ENCODE data around the gene NEGR1.
A peak's percentile ranks its signal among the peaks of the same experiment; 100 is the strongest.

NEGR1 gene

DNA sequence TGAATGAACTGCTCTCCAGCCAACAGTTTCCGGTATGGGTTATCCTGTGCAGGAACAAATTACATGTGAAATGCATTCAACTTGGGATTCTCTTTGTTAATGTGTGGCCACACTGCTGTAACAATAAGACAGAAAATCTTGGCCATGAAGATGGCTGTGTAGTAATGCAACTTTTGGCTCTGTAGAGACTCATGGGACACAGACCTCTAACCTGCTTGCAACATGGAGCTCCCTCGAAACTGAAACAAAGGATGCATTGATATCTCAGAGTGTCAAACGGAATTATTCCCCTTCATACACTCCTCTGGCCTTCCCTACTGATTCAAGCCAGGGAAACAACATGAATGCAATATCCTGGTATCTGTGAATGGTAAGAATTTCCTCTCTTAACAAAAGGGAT, 642.2 kb downstream of the NEGR1 start:
- no peak for DNase-seq (ENCODE audit: low spot score)
- peak overlapping the region; percentile 6 for H3K4me3 ChIP-seq
- TF ChIP-seq, protein P1, sequence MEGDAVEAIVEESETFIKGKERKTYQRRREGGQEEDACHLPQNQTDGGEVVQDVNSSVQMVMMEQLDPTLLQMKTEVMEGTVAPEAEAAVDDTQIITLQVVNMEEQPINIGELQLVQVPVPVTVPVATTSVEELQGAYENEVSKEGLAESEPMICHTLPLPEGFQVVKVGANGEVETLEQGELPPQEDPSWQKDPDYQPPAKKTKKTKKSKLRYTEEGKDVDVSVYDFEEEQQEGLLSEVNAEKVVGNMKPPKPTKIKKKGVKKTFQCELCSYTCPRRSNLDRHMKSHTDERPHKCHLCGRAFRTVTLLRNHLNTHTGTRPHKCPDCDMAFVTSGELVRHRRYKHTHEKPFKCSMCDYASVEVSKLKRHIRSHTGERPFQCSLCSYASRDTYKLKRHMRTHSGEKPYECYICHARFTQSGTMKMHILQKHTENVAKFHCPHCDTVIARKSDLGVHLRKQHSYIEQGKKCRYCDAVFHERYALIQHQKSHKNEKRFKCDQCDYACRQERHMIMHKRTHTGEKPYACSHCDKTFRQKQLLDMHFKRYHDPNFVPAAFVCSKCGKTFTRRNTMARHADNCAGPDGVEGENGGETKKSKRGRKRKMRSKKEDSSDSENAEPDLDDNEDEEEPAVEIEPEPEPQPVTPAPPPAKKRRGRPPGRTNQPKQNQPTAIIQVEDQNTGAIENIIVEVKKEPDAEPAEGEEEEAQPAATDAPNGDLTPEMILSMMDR (IDR thresholded peaks at IDR 0.05), result no peak
- peak overlapping the region in 1 of 2 donors; percentile 58 for H3K27ac ChIP-seq

- Histone ChIP-seq H3K4me3 (no peak overlapping the region), H3K27ac (no peak overlapping the region)
- TF ChIP-seq, protein P1 (IDR thresholded peaks at IDR 0.05), result no peak
- no peak for DNase-seq (ENCODE audit: low spot score)
Measured at GRCh38 chr1:71638081-71638766, 644.1 kb downstream of the NEGR1 start.

DNA sequence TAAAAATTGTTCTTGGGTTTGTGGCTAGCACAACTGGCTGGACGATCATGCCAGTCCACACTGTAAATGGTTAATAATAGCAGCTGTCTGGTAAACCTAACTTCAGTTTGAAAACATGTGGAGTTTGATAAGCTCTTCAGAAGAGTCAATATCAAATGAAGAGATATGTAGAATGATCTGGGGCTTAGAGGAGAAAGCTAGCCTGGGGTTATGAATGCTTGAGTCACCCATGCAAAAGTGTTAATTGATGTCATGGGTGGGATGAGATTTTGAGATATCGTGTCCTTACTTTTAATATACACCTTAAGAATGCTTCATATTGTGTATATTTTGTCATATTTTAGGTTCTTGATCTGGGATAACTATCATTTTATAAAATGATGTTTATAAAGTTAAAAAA, 646.8 kb downstream of the NEGR1 start:
- TF ChIP-seq, protein P1 (IDR thresholded peaks at IDR 0.05), result no peak
- Histone ChIP-seq H3K4me3 (no peak overlapping the region), H3K27ac (no peak overlapping the region)
- no peak for DNase-seq (ENCODE audit: low spot score)

GRCh38 chr1:71634159-71634558, 648.2 kb downstream of the NEGR1 start:
- TF ChIP-seq, protein P1 (IDR thresholded peaks at IDR 0.05), result no peak
- no peak for DNase-seq (ENCODE audit: low spot score)
- H3K27ac ChIP-seq, result no peak overlapping the region
- no peak overlapping the region for H3K4me3 ChIP-seq

GRCh38 chr1:71630073-71630472, 652.3 kb downstream of the NEGR1 start:
- Histone ChIP-seq H3K4me3 (no peak overlapping the region), H3K27ac (no peak overlapping the region)
- TF ChIP-seq, protein P1 (IDR thresholded peaks at IDR 0.05), result no peak
- DNase-seq (ENCODE audit: low spot score), result no peak

DNA sequence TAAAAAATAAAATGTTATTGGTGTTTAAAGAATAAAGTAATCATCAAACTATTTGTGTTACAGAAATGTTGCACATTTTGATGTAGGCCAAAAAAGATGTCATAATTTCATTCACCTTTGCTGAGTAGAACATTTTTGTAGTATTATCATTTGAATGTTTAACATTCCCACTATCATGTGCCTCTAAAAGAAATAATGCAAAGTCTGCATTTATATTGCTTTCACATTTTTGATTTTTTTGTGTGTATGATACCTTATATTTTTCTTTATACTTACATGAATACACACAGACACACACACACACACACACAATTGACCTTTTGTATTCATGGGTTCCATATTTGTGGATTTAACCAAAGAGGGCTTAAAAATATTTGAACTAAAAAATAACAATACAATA, 657.3 kb downstream of the NEGR1 start:
- H3K27ac ChIP-seq, result no peak overlapping the region
- no peak for DNase-seq (ENCODE audit: low spot score)
- TF ChIP-seq, protein P1 (IDR thresholded peaks at IDR 0.05), result no peak
- H3K4me3 ChIP-seq, result no peak overlapping the region

DNA sequence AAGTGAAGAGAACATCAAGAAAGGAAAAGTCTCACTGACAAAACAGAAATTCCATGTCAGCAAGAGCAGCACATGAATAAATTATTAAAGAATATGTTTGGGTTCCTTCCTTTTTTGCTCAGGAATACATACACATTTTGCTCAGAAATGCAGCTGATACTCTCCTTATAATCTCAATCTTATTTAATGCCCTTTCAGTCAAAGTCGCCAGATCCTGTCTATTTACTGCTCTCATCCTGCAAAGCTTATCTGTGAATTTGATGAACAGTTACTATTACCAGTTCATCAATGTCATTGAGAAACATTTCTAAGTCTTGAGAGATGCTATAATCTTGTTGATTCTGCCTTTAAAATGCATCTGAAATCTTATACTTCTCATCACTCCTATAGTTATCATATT, 658.5 kb downstream of the NEGR1 start:
- TF ChIP-seq, protein P1 (IDR thresholded peaks at IDR 0.05), result no peak
- Histone ChIP-seq H3K27ac (no peak overlapping the region), H3K4me3 (no peak overlapping the region)
- DNase-seq (ENCODE audit: low spot score), result no peak
